ENCODE results near the gene MELTF.

Gene MELTF

DNA sequence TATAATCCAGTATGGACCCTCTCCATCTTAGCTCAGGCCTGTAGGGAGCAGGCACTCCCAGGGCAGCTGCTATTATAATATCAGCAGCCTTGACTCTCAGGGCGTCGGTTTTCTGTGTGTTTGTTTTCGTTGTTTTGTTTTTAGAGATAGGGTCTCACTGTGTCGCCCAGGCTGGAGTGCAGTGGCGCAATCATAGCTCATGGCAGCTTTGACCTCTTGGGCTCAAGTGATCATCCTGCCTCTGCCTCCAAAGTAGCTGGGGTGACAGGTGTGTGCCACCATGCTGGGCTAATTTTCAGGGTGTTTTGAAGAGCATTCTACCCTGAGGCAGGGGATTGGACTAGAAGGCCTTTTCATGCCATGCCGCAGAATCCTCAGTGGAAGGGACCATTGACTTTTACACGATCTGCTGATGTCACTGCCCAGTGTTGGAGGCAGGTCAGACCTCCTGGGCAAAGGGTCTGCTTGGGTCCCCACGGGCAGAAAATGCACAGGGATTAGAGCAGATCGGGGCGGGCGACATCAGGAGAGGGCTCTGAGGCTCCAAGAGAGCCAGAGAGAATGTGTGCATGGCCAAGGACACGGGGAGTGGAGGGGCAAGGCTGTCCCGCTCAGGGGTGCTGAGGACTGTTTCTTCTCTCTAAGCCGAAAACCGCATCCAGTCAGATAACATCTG, 7.8 kb downstream of the MELTF start:
- no peaks in the 10 kb centered on the region for H3K79me1 ChIP-seq (replicated peaks; ENCODE audit: low read length, poor library complexity, severe bottlenecking)
- H2AFZ ChIP-seq (ENCODE audit: low read depth, low read length) = no peak overlapping the region
- no peak for DNase-seq
- no peak overlapping the region for H3K23ac ChIP-seq (ENCODE audit: low read length in 2 of 2)
- no peak overlapping the region for H3K9ac ChIP-seq (ENCODE audit: low read length)
- no peak overlapping the region for H2BK120ac ChIP-seq (ENCODE audit: low read depth, low read length)
- H2BK15ac ChIP-seq (ENCODE audit: low read depth, poor library complexity, severe bottlenecking) = no peak overlapping the region
- no peak overlapping the region for H3K4me3 ChIP-seq (ENCODE audit: insufficient read depth in 1 of 2, low read depth in 1 of 2, low read length in 2 of 2)
- peaks cover 53 to 60% of the 10 kb centered on the region in 2 experiments for H3K27me3 ChIP-seq (ENCODE audit: control insufficient read depth in 1 of 2, insufficient read depth in 1 of 2, low read length in 2 of 2)
- H2BK12ac ChIP-seq (ENCODE audit: low read length in 2 of 2) = no peak overlapping the region
- no peaks in the 10 kb centered on the region for H3K9me3 ChIP-seq (ENCODE audit: control insufficient read depth, low read length)
- no peak overlapping the region for H4K91ac ChIP-seq (ENCODE audit: low read length)
- H4K8ac ChIP-seq (ENCODE audit: low read length) = no peak overlapping the region
- 90% methylated on average over 15 of the region's 15 CpGs for WGBS
- H3K4me2 ChIP-seq (ENCODE audit: low read length, poor library complexity, severe bottlenecking) = no peak overlapping the region
- H3K18ac ChIP-seq (ENCODE audit: low read depth in 1 of 2, low read length in 2 of 2) = no peak overlapping the region
- no peak overlapping the region for H3K4ac ChIP-seq (ENCODE audit: low read depth in 1 of 2, low read length in 2 of 2)
- peaks cover 0 to 16% of the 10 kb centered on the region in 2 experiments for H3K36me3 ChIP-seq (ENCODE audit: control insufficient read depth in 1 of 2, insufficient read depth in 2 of 2, low read depth in 1 of 2, low read length in 2 of 2)
- no peak overlapping the region for H3K27ac ChIP-seq (ENCODE audit: low read length, poor library complexity, severe bottlenecking)
- peaks cover 25% of the 10 kb centered on the region for H3K4me1 ChIP-seq (ENCODE audit: control insufficient read depth, insufficient read depth, low read depth, low read length)
- H2BK5ac ChIP-seq (ENCODE audit: low read depth, low read length, poor library complexity, severe bottlenecking) = no peak overlapping the region
- no peak overlapping the region for H2AK5ac ChIP-seq (ENCODE audit: low read length, severe bottlenecking)
- H3K14ac ChIP-seq (ENCODE audit: low read length in 2 of 2) = no peak overlapping the region

DNA sequence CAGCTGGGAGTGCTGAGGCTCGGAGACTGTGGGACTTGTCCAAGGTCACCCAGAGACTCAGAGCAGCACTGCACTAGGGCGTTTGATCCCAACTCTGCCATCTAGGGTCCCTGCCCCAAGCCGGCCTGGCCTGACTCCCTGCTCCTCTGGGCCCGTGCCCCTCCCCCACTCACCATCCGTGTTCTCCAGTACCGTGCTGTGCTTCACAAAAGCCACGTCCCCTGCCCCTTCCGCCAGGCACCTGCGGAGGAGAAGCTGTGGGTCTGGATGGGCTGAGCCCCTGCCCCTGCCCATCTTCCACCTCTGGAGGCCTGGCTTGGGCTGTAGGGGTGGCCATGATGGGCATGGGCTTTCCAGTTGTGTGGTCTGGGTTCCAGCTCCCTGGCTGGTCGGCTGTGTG, 8.4 kb downstream of the MELTF start:
- H3K27ac ChIP-seq (ENCODE audit: low read length, poor library complexity, severe bottlenecking) = no peak overlapping the region
- H3K4me2 ChIP-seq (ENCODE audit: low read length, poor library complexity, severe bottlenecking) = no peak overlapping the region
- H3K36me3 ChIP-seq (ENCODE audit: control insufficient read depth in 1 of 2, insufficient read depth in 2 of 2, low read depth in 1 of 2, low read length in 2 of 2) = peaks cover 0 to 16% of the 10 kb centered on the region in 2 experiments
- no peak overlapping the region for H3K4ac ChIP-seq (ENCODE audit: low read depth in 1 of 2, low read length in 2 of 2)
- H3K27me3 ChIP-seq (ENCODE audit: control insufficient read depth in 1 of 2, insufficient read depth in 1 of 2, low read length in 2 of 2) = peaks cover 53 to 56% of the 10 kb centered on the region in 2 experiments
- DNase-seq = no peak
- H3K9ac ChIP-seq (ENCODE audit: low read length) = no peak overlapping the region
- no peaks in the 10 kb centered on the region for H3K79me1 ChIP-seq (replicated peaks; ENCODE audit: low read length, poor library complexity, severe bottlenecking)
- 76% methylated on average over 10 of the region's 10 CpGs for WGBS
- no peak overlapping the region for H2AFZ ChIP-seq (ENCODE audit: low read depth, low read length)
- no peak overlapping the region for H3K23ac ChIP-seq (ENCODE audit: low read length in 2 of 2)
- no peak overlapping the region for H4K8ac ChIP-seq (ENCODE audit: low read length)
- H3K14ac ChIP-seq (ENCODE audit: low read length in 2 of 2) = no peak overlapping the region
- no peaks in the 10 kb centered on the region for H3K9me3 ChIP-seq (ENCODE audit: control insufficient read depth, low read length)
- H2BK5ac ChIP-seq (ENCODE audit: low read depth, low read length, poor library complexity, severe bottlenecking) = no peak overlapping the region
- no peak overlapping the region for H3K18ac ChIP-seq (ENCODE audit: low read depth in 1 of 2, low read length in 2 of 2)
- H2BK15ac ChIP-seq (ENCODE audit: low read depth, poor library complexity, severe bottlenecking) = no peak overlapping the region
- H2AK5ac ChIP-seq (ENCODE audit: low read length, severe bottlenecking) = no peak overlapping the region
- peaks cover 25% of the 10 kb centered on the region for H3K4me1 ChIP-seq (ENCODE audit: control insufficient read depth, insufficient read depth, low read depth, low read length)
- no peak overlapping the region for H3K4me3 ChIP-seq (ENCODE audit: insufficient read depth in 1 of 2, low read depth in 1 of 2, low read length in 2 of 2)
- H2BK120ac ChIP-seq (ENCODE audit: low read depth, low read length) = no peak overlapping the region
- H2BK12ac ChIP-seq (ENCODE audit: low read length in 2 of 2) = no peak overlapping the region
- no peak overlapping the region for H4K91ac ChIP-seq (ENCODE audit: low read length)

DNA sequence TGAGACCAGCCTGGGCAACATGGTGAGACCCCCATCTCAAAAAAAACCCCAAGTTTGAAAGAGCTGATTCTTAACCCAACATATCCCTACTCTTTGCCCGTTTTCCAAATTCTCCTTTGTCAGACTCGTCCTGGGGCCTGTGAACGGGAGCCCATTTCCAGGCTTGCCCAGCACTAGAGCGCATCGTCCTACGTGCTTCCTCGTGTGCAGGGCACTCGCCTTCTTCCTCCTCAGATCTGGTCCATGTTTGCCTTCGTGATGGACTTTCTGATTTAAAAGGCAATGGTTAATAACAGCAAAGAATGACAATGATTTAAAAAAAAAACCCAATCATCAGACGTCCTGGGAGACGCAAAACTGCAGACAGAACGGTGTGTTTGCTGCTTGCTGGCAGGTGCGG, 10.1 kb downstream of the MELTF start:
- Histone ChIP-seq H3K27me3 (ENCODE audit: control insufficient read depth in 1 of 2, insufficient read depth in 1 of 2, low read length in 2 of 2) (peaks cover 50 to 51% of the 10 kb centered on the region in 2 experiments), H3K79me1 (replicated peaks; ENCODE audit: low read length, poor library complexity, severe bottlenecking) (no peaks in the 10 kb centered on the region), H2BK12ac (ENCODE audit: low read length in 2 of 2) (no peak overlapping the region), H3K36me3 (ENCODE audit: control insufficient read depth in 1 of 2, insufficient read depth in 2 of 2, low read depth in 1 of 2, low read length in 2 of 2) (peaks cover 0 to 4% of the 10 kb centered on the region in 2 experiments), H3K23ac (ENCODE audit: low read length in 2 of 2) (no peak overlapping the region), H3K9ac (ENCODE audit: low read length) (no peak overlapping the region), H2AFZ (ENCODE audit: low read depth, low read length) (no peak overlapping the region), H3K14ac (ENCODE audit: low read length in 2 of 2) (no peak overlapping the region), H3K18ac (ENCODE audit: low read depth in 1 of 2, low read length in 2 of 2) (no peak overlapping the region), H3K4ac (ENCODE audit: low read depth in 1 of 2, low read length in 2 of 2) (no peak overlapping the region), H3K4me2 (ENCODE audit: low read length, poor library complexity, severe bottlenecking) (no peak overlapping the region), H2AK5ac (ENCODE audit: low read length, severe bottlenecking) (no peak overlapping the region), H3K4me3 (ENCODE audit: insufficient read depth in 1 of 2, low read depth in 1 of 2, low read length in 2 of 2) (no peak overlapping the region), H2BK120ac (ENCODE audit: low read depth, low read length) (no peak overlapping the region), H2BK5ac (ENCODE audit: low read depth, low read length, poor library complexity, severe bottlenecking) (no peak overlapping the region), H3K27ac (ENCODE audit: low read length, poor library complexity, severe bottlenecking) (no peak overlapping the region), H3K4me1 (ENCODE audit: control insufficient read depth, insufficient read depth, low read depth, low read length) (peaks cover 23% of the 10 kb centered on the region), H3K9me3 (ENCODE audit: control insufficient read depth, low read length) (no peaks in the 10 kb centered on the region), H4K91ac (ENCODE audit: low read length) (no peak overlapping the region), H4K8ac (ENCODE audit: low read length) (no peak overlapping the region), H2BK15ac (ENCODE audit: low read depth, poor library complexity, severe bottlenecking) (no peak overlapping the region)
- 93% methylated on average over 12 of the region's 13 CpGs for WGBS
- DNase-seq = no peak

DNA sequence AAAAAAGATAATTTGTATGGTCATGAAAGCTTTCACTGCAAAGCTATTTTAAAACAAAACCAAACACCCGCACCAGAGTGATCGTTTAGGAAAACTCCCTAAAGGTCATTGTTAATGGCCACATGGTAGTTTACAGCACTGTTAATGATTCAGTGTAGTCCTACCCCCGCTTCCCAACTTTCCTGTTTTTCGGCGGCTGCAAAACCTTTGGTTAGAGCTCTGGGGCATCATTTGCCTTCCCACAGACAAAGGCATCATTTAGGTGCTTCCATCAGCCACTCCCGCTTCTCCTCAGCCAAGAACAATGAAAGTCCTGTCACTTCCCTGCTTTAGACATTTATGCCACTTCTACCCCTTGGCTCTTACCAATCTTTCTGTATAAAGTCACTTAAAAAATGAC, 10.6 kb downstream of the MELTF start:
- no peak overlapping the region for H2AFZ ChIP-seq (ENCODE audit: low read depth, low read length)
- H3K4me1 ChIP-seq (ENCODE audit: control insufficient read depth, insufficient read depth, low read depth, low read length) = peaks cover 19% of the 10 kb centered on the region
- no peak for DNase-seq
- H2BK120ac ChIP-seq (ENCODE audit: low read depth, low read length) = no peak overlapping the region
- no peaks in the 10 kb centered on the region for H3K36me3 ChIP-seq (ENCODE audit: control insufficient read depth in 1 of 2, insufficient read depth in 2 of 2, low read depth in 1 of 2, low read length in 2 of 2)
- peaks cover 45 to 53% of the 10 kb centered on the region in 2 experiments for H3K27me3 ChIP-seq (ENCODE audit: control insufficient read depth in 1 of 2, insufficient read depth in 1 of 2, low read length in 2 of 2)
- H4K91ac ChIP-seq (ENCODE audit: low read length) = no peak overlapping the region
- no peak overlapping the region for H3K9ac ChIP-seq (ENCODE audit: low read length)
- no peak overlapping the region for H3K18ac ChIP-seq (ENCODE audit: low read depth in 1 of 2, low read length in 2 of 2)
- no peak overlapping the region for H3K4me3 ChIP-seq (ENCODE audit: insufficient read depth in 1 of 2, low read depth in 1 of 2, low read length in 2 of 2)
- no peaks in the 10 kb centered on the region for H3K79me1 ChIP-seq (replicated peaks; ENCODE audit: low read length, poor library complexity, severe bottlenecking)
- H2AK5ac ChIP-seq (ENCODE audit: low read length, severe bottlenecking) = no peak overlapping the region
- no peak overlapping the region for H4K8ac ChIP-seq (ENCODE audit: low read length)
- H3K4ac ChIP-seq (ENCODE audit: low read depth in 1 of 2, low read length in 2 of 2) = no peak overlapping the region
- WGBS = 76% methylated on average over 6 of the region's 6 CpGs
- no peak overlapping the region for H2BK15ac ChIP-seq (ENCODE audit: low read depth, poor library complexity, severe bottlenecking)
- H2BK12ac ChIP-seq (ENCODE audit: low read length in 2 of 2) = no peak overlapping the region
- H3K9me3 ChIP-seq (ENCODE audit: control insufficient read depth, low read length) = no peaks in the 10 kb centered on the region
- H3K4me2 ChIP-seq (ENCODE audit: low read length, poor library complexity, severe bottlenecking) = no peak overlapping the region
- H3K27ac ChIP-seq (ENCODE audit: low read length, poor library complexity, severe bottlenecking) = no peak overlapping the region
- H2BK5ac ChIP-seq (ENCODE audit: low read depth, low read length, poor library complexity, severe bottlenecking) = no peak overlapping the region
- H3K23ac ChIP-seq (ENCODE audit: low read length in 2 of 2) = no peak overlapping the region
- H3K14ac ChIP-seq (ENCODE audit: low read length in 2 of 2) = no peak overlapping the region

Data from mesenchymal stem cell (in vitro differentiated cells and primary cell).